ENCODE measurements around the gene SRCIN1. TPM values are rescaled to one million over a fixed set of nuclear protein-coding genes. Genes with fewer than 3 reads are reported as not detected.

Gene SRCIN1
- total and polyA plus RNA-seq, 2 donors (not counting 1 experiment from before 2014, with no cell fraction given), result 0.44 to 1.1 TPM

GRCh38 chr17:38578229-38579082 lies 27.3 kb downstream of the SRCIN1 start:
- ATAC-seq (ENCODE audit: low read depth) (no peak), DNase-seq (no peak)
- WGBS (ENCODE audit: insufficient coverage), result 3% methylated on average over 57 of the region's 63 CpGs
- Histone ChIP-seq H3K9ac (ENCODE audit: low read length) (no peak overlapping the region), H3K79me2 (ENCODE audit: control insufficient read depth, insufficient read depth, low read length) (no peaks in the 10 kb centered on the region), H3K4me2 (replicated peaks; ENCODE audit: low read depth, low read length, poor library complexity, severe bottlenecking) (peak overlapping the region; percentile 55), H3K4me3 (ENCODE audit: control extremely low read depth in 1 of 5, extremely low read depth in 1 of 5, insufficient read depth in 1 of 5, low read depth in 2 of 5, low read length in 4 of 5) (no peak overlapping the region), H3K27me3 (replicated peaks in 1 of 4; ENCODE audit: control extremely low read depth in 1 of 4, control insufficient read depth in 3 of 4, insufficient read depth in 4 of 4, low read length in 3 of 4) (peaks cover 0 to 76% (median 50%) of the 10 kb centered on the region in 4 experiments), H2AFZ (ENCODE audit: insufficient read depth, low read depth, low read length, poor library complexity, severe bottlenecking) (no peak overlapping the region), H3K36me3 (replicated peaks in 1 of 2; ENCODE audit: control extremely low read depth in 1 of 2, control insufficient read depth in 1 of 2, extremely low read depth in 1 of 2, insufficient read depth in 2 of 2, low read length in 1 of 2) (no peaks in the 10 kb centered on the region), H3K27ac (ENCODE audit: low read length in 2 of 2) (no peak overlapping the region), H3K9me3 (ENCODE audit: control extremely low read depth in 1 of 3, control insufficient read depth in 2 of 3, insufficient read depth in 1 of 3, low read length in 2 of 3) (peaks cover 0 to 14% (median 0%) of the 10 kb centered on the region in 3 donors), H4K20me1 (ENCODE audit: control insufficient read depth, insufficient read depth, low read length, poor library complexity, severe bottlenecking) (no peaks in the 10 kb centered on the region), H3K4me1 (ENCODE audit: control insufficient read depth in 2 of 2, insufficient read depth in 2 of 2, low read length in 2 of 2) (peaks cover 15 to 29% of the 10 kb centered on the region in 2 donors)
- TF ChIP-seq EZH2 (IDR thresholded peaks at IDR 0.05; ENCODE audit: borderline replicate concordance, insufficient read depth, low read depth, low read length, poor library complexity, severe bottlenecking), result no peak
- TF ChIP-seq CTCF (IDR thresholded peaks at IDR 0.05), result no peak
- Mint-ChIP-seq H3K27ac (no peak overlapping the region), H3K9me3 (ENCODE audit: insufficient read depth) (no peaks in the 10 kb centered on the region), H3K4me3 (peak overlapping the region; percentile 7), H3K27me3 (peaks cover 69% of the 10 kb centered on the region), H3K4me1 (peaks cover 5% of the 10 kb centered on the region)
- intact Hi-C loops (cut with micrococcal nuclease), result no loop called here
- ChIA-PET CTCF (interaction anchor here (1.1 to 1.4 kb wide), 2 partner anchors 20 kb away, joined by 3 to 7 read pairs; no protein-coding TSS in a partner anchor), POLR2A (no interaction called here)

GRCh38 chr17:38577645-38578173 lies 28.0 kb downstream of the SRCIN1 start:
- Histone ChIP-seq H3K4me3 (ENCODE audit: control extremely low read depth in 1 of 5, extremely low read depth in 1 of 5, insufficient read depth in 1 of 5, low read depth in 2 of 5, low read length in 4 of 5) (no peak overlapping the region), H3K27ac (ENCODE audit: low read length in 2 of 2) (no peak overlapping the region), H3K36me3 (replicated peaks in 1 of 2; ENCODE audit: control extremely low read depth in 1 of 2, control insufficient read depth in 1 of 2, extremely low read depth in 1 of 2, insufficient read depth in 2 of 2, low read length in 1 of 2) (no peaks in the 10 kb centered on the region), H3K79me2 (ENCODE audit: control insufficient read depth, insufficient read depth, low read length) (no peaks in the 10 kb centered on the region), H3K9ac (ENCODE audit: low read length) (no peak overlapping the region), H3K9me3 (ENCODE audit: control extremely low read depth in 1 of 3, control insufficient read depth in 2 of 3, insufficient read depth in 1 of 3, low read length in 2 of 3) (peaks cover 0 to 14% (median 0%) of the 10 kb centered on the region in 3 donors), H4K20me1 (ENCODE audit: control insufficient read depth, insufficient read depth, low read length, poor library complexity, severe bottlenecking) (no peaks in the 10 kb centered on the region), H3K27me3 (replicated peaks in 1 of 4; ENCODE audit: control extremely low read depth in 1 of 4, control insufficient read depth in 3 of 4, insufficient read depth in 4 of 4, low read length in 3 of 4) (peaks cover 0 to 76% (median 56%) of the 10 kb centered on the region in 4 experiments), H3K4me2 (replicated peaks; ENCODE audit: low read depth, low read length, poor library complexity, severe bottlenecking) (no peak overlapping the region), H3K4me1 (ENCODE audit: control insufficient read depth in 2 of 2, insufficient read depth in 2 of 2, low read length in 2 of 2) (peaks cover 20 to 35% of the 10 kb centered on the region in 2 donors), H2AFZ (ENCODE audit: insufficient read depth, low read depth, low read length, poor library complexity, severe bottlenecking) (no peak overlapping the region)
- no peak for DNase-seq
- intact Hi-C loops (cut with micrococcal nuclease), result no loop called here
- ATAC-seq (ENCODE audit: low read depth), result no peak
- Mint-ChIP-seq H3K4me3 (peak overlapping the region; percentile 7), H3K27ac (no peak overlapping the region), H3K4me1 (peaks cover 10% of the 10 kb centered on the region), H3K27me3 (peaks cover 70% of the 10 kb centered on the region), H3K9me3 (ENCODE audit: insufficient read depth) (no peaks in the 10 kb centered on the region)
- WGBS (ENCODE audit: insufficient coverage), result 13% methylated on average over 7 of the region's 12 CpGs
- POLR2A ChIA-PET, result no interaction called here
- CTCF ChIA-PET, result interaction anchor here (1.4 kb wide), 1 partner anchor 19 kb away, joined by 7 read pairs; no protein-coding TSS in a partner anchor
- TF ChIP-seq EZH2 (IDR thresholded peaks at IDR 0.05; ENCODE audit: borderline replicate concordance, insufficient read depth, low read depth, low read length, poor library complexity, severe bottlenecking) (no peak), CTCF (IDR thresholded peaks at IDR 0.05) (no peak)

Measured in B cell (primary cell).